ENCODE results near the gene PTPRN2. TPM values are rescaled to one million over a fixed set of nuclear protein-coding genes. Genes with fewer than 3 reads are reported as not detected.
A peak's percentile ranks its signal among the peaks of the same experiment; 100 is the strongest.

Gene PTPRN2
- total and polyA plus RNA-seq, 2 donors from 2014 or later, result 4.8 to 6.2 TPM

DNA sequence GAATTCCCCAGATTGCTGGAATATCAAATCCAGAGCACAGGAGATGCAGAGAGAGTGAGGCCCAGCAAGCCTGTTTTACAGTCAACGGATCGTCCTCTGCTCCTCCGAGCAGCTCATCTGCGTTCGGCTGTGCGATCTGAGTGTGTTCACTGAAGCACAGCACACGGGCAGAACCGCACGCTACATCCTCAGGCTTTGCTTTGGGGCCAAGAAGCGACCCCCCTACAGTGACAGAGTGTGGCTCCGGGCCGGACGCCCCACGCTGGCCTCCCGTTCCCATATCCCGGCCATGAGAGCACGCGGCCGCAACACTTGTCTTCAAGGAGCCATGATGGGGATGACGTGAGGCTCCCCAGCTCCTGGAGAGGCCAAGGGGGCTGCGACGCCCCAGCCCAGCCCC, 819.4 kb downstream of the PTPRN2 start:
- H3K27me3 ChIP-seq (ENCODE audit: control insufficient read depth, insufficient read depth, low read length), result peaks cover 9% of the 10 kb centered on the region
- FAIRE-seq (no peak), DNase-seq (peak in 1 of 5 donors; percentile 37)
- H3K9me3 ChIP-seq (ENCODE audit: control insufficient read depth in 2 of 3, insufficient read depth in 1 of 3, low read length in 3 of 3), result peaks cover 0 to 8% (median 2%) of the 10 kb centered on the region in 3 donors
- no peak overlapping the region for H3K4me3 ChIP-seq (ENCODE audit: low read length in 3 of 3)
- no peaks in the 10 kb centered on the region for H3K4me1 ChIP-seq (ENCODE audit: control insufficient read depth in 2 of 3, insufficient read depth in 2 of 3, low read depth in 1 of 3, low read length in 3 of 3)
- H3K9ac ChIP-seq (ENCODE audit: low read length in 3 of 3), result no peak overlapping the region
- TF ChIP-seq, protein P1, sequence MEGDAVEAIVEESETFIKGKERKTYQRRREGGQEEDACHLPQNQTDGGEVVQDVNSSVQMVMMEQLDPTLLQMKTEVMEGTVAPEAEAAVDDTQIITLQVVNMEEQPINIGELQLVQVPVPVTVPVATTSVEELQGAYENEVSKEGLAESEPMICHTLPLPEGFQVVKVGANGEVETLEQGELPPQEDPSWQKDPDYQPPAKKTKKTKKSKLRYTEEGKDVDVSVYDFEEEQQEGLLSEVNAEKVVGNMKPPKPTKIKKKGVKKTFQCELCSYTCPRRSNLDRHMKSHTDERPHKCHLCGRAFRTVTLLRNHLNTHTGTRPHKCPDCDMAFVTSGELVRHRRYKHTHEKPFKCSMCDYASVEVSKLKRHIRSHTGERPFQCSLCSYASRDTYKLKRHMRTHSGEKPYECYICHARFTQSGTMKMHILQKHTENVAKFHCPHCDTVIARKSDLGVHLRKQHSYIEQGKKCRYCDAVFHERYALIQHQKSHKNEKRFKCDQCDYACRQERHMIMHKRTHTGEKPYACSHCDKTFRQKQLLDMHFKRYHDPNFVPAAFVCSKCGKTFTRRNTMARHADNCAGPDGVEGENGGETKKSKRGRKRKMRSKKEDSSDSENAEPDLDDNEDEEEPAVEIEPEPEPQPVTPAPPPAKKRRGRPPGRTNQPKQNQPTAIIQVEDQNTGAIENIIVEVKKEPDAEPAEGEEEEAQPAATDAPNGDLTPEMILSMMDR (IDR thresholded peaks at IDR 0.05; ENCODE audit: borderline replicate concordance, extremely low read depth, insufficient read depth), result no peak
- intact Hi-C loops (cut with DNase I), result no loop called here
- H3K27ac ChIP-seq (ENCODE audit: low read depth in 2 of 2, low read length in 2 of 2), result no peak overlapping the region
- H3K36me3 ChIP-seq (ENCODE audit: control insufficient read depth in 2 of 3, insufficient read depth in 3 of 3, low read length in 3 of 3), result no peaks in the 10 kb centered on the region

DNA sequence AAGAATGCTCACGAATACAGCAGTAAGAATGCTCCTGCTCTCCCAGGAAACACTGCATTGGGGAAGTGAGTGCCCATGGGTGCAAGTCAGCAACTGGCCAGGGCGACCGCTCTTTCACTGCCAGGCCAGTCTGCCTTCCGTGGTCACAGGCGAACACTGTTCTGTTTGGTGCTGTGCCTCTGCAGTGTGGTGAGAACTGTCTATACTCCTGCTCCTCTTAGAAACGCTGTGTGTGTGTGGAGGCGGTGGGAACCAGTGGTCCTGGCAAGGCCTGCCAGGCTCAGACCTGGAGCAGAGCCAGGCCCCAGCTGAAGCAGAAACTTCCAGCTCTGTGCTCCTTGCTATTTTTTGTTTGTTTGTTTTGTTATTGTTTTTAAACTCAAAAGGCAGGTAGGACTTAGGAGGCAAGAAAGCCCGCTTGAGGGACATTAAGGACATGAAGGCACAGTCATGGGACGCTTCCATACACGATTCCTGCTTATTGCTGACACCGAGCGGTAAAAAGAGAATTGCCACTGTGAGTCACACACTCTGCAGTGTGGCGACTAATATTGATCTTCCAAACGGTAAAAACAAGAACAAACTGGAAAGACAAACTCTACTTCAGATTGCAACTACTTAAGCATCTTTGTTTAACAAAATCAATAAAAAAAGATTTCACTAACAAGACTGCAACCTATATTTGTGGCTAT, 820.0 kb downstream of the PTPRN2 start:
- H3K4me1 ChIP-seq (ENCODE audit: control insufficient read depth in 2 of 3, insufficient read depth in 2 of 3, low read depth in 1 of 3, low read length in 3 of 3), result no peaks in the 10 kb centered on the region
- H3K9me3 ChIP-seq (ENCODE audit: control insufficient read depth in 2 of 3, insufficient read depth in 1 of 3, low read length in 3 of 3), result peaks cover 0 to 8% (median 2%) of the 10 kb centered on the region in 3 donors
- no peak overlapping the region for H3K9ac ChIP-seq (ENCODE audit: low read length in 3 of 3)
- TF ChIP-seq, protein P1 (IDR thresholded peaks at IDR 0.05; ENCODE audit: borderline replicate concordance, extremely low read depth, insufficient read depth), result no peak
- DNase-seq (no peak), FAIRE-seq (no peak)
- H3K4me3 ChIP-seq (ENCODE audit: low read length in 3 of 3), result no peak overlapping the region
- H3K36me3 ChIP-seq (ENCODE audit: control insufficient read depth in 2 of 3, insufficient read depth in 3 of 3, low read length in 3 of 3), result no peaks in the 10 kb centered on the region
- peaks cover 9% of the 10 kb centered on the region for H3K27me3 ChIP-seq (ENCODE audit: control insufficient read depth, insufficient read depth, low read length)
- intact Hi-C loops (cut with DNase I), result no loop called here
- H3K27ac ChIP-seq (ENCODE audit: low read depth in 2 of 2, low read length in 2 of 2), result no peak overlapping the region

- TF ChIP-seq, protein P1 (IDR thresholded peaks at IDR 0.05; ENCODE audit: borderline replicate concordance, extremely low read depth, insufficient read depth), result no peak
- H3K36me3 ChIP-seq (ENCODE audit: control insufficient read depth in 2 of 3, insufficient read depth in 3 of 3, low read length in 3 of 3), result no peaks in the 10 kb centered on the region
Observed at GRCh38 chr7:157766098-157766497, 821.5 kb downstream of the PTPRN2 start.

More at GRCh38 chr7:157766098-157766497, 821.5 kb downstream of the PTPRN2 start:
- no peak overlapping the region for H3K27ac ChIP-seq (ENCODE audit: low read depth in 2 of 2, low read length in 2 of 2)
- H3K9ac ChIP-seq (ENCODE audit: low read length in 3 of 3), result no peak overlapping the region
- H3K27me3 ChIP-seq (ENCODE audit: control insufficient read depth, insufficient read depth, low read length), result peaks cover 8% of the 10 kb centered on the region
- intact Hi-C loops (cut with DNase I), result no loop called here
- no peak overlapping the region for H3K4me3 ChIP-seq (ENCODE audit: low read length in 3 of 3)
- H3K4me1 ChIP-seq (ENCODE audit: control insufficient read depth in 2 of 3, insufficient read depth in 2 of 3, low read depth in 1 of 3, low read length in 3 of 3), result no peaks in the 10 kb centered on the region
- DNase-seq, result no peak
- peaks cover 0 to 1% (median under 1%) of the 10 kb centered on the region in 3 donors for H3K9me3 ChIP-seq (ENCODE audit: control insufficient read depth in 2 of 3, insufficient read depth in 1 of 3, low read length in 3 of 3)
- no peak for FAIRE-seq

Measured in kidney (tissue), 14 donors.